GM12872 (cell line): Measurements from ENCODE around the gene SLC26A11.

ENCODE experiments used
- CTCF ChIP-seq: IDR thresholded peaks from 3 replicates; pipeline ENCODE4 v1.5.1; 2011; ENCODE audit warnings: low read depth, mild to moderate bottlenecking, low read length, moderate library complexity; ENCODE audit not compliant: insufficient read depth

Gene SLC26A11

GRCh38 chr17:80196652-80197051 lies 23.6 kb upstream of the SLC26A11 start:
- no peak for TF ChIP-seq CTCF

GRCh38 chr17:80198144-80198661 lies 22.0 kb upstream of the SLC26A11 start:
- TF ChIP-seq CTCF: no peak

GRCh38 chr17:80201446-80201845 lies 18.8 kb upstream of the SLC26A11 start:
- no peak for TF ChIP-seq CTCF

- TF ChIP-seq CTCF: no peak
Measured at GRCh38 chr17:80202197-80202596, 18.0 kb upstream of the SLC26A11 start.

- TF ChIP-seq CTCF: no peak
Measured at GRCh38 chr17:80203471-80203963, 16.7 kb upstream of the SLC26A11 start.

- TF ChIP-seq CTCF: no peak
Measured at GRCh38 chr17:80204626-80205468, 15.4 kb upstream of the SLC26A11 start.

GRCh38 chr17:80205811-80206210 lies 14.4 kb upstream of the SLC26A11 start:
- no peak for TF ChIP-seq CTCF
